HFF-Myc (cell line): ENCODE results near the gene POFUT1.
"Not testable (repeated sequence)": the region's sequence is repeated elsewhere in the genome, so short reads cannot be mapped to it uniquely, and the experiment has no call there.

ENCODE experiments used
- DNase-seq: peaks from one replicate; pipeline ENCODE4 v3.0.0-alpha.2; 2011; ENCODE audit warnings: low read depth; ENCODE audit errors: extremely low read depth
- H3K4me3 ChIP-seq: replicated peaks from 2 replicates; pipeline ENCODE4 v1.5.1; 2011; ENCODE audit warnings: low read depth, mild to moderate bottlenecking, control low read depth, low read length
- CTCF ChIP-seq: IDR thresholded peaks from 2 replicates; pipeline ENCODE4 v1.5.1; 2012; ENCODE audit warnings: mild to moderate bottlenecking, low read depth, low read length, control low read depth; ENCODE audit errors: missing control alignments

POFUT1 gene

GRCh38 chr20:32193996-32194395 is 13.7 kb upstream of the POFUT1 start:
- TF ChIP-seq CTCF: no peak
- no peak overlapping the region for H3K4me3 ChIP-seq

GRCh38 chr20:32195581-32195980 is 12.1 kb upstream of the POFUT1 start:
- no peak for TF ChIP-seq CTCF
- no peak overlapping the region for H3K4me3 ChIP-seq
- DNase-seq: no peak

More at GRCh38 chr20:32193996-32194395, 13.7 kb upstream of the POFUT1 start:
- no peak for DNase-seq

GRCh38 chr20:32196613-32197012 is 11.1 kb upstream of the POFUT1 start:
- DNase-seq, H3K4me3 ChIP-seq: not testable (repeated sequence)

GRCh38 chr20:32197136-32197535 is 10.5 kb upstream of the POFUT1 start:
- not testable (repeated sequence) for H3K4me3 ChIP-seq, DNase-seq

GRCh38 chr20:32199006-32199405 is 8.7 kb upstream of the POFUT1 start:
- TF ChIP-seq CTCF: no peak
- no peak for DNase-seq
- no peak overlapping the region for H3K4me3 ChIP-seq

GRCh38 chr20:32201296-32201976 is 6.2 kb upstream of the POFUT1 start:
- DNase-seq: no peak
- no peak for TF ChIP-seq CTCF
- no peak overlapping the region for H3K4me3 ChIP-seq

- DNase-seq: no peak
- no peak for TF ChIP-seq CTCF
- no peak overlapping the region for H3K4me3 ChIP-seq
Observed at GRCh38 chr20:32201977-32202363, 5.7 kb upstream of the POFUT1 start.
